ENCODE measurements around the gene PTHLH.

- TF ChIP-seq POLR2AphosphoS5 (IDR thresholded peaks at IDR 0.05; ENCODE audit: low read depth, low read length), result no peak
- TF ChIP-seq REST (IDR thresholded peaks at IDR 0.05; ENCODE audit: insufficient read depth in 1 of 2, low read depth in 2 of 2, low read length in 2 of 2), result no peak
Observed at GRCh38 chr12:27981874-27982273, 9.3 kb upstream of the PTHLH start.
